Fibroblast of villous mesenchyme (primary cell): ENCODE data around the gene NRDC. TPM values are rescaled to one million over a fixed set of nuclear protein-coding genes. Genes with fewer than 3 reads are reported as not detected.
"Not testable (repeated sequence)": the region's sequence is repeated elsewhere in the genome, so short reads cannot be mapped to it uniquely, and the experiment has no call there.

Experiments
- DNase-seq: peaks from one replicate; pipeline ENCODE4 v3.0.0-alpha.2; 2010; ENCODE audit warnings: low read depth
- H3K4me3 ChIP-seq: 2 replicates; pipeline ENCODE4 v1.5.1; 2011; ENCODE audit warnings: low read depth, mild to moderate bottlenecking, low read length
- total RNA-seq: library from RNA; depleted of rRNA; stranded (reverse); fragments of >200 nt; gene quantifications from 2 replicates; pipeline ENCODE4 v1.2.3, GENCODE V29; 2012
- TF ChIP-seq, protein P1 (sequence below): IDR thresholded peaks from 2 replicates; pipeline ENCODE4 v1.5.1; 2012; ENCODE audit warnings: low read depth, mild to moderate bottlenecking, low read length; ENCODE audit not compliant: insufficient read depth

NRDC gene
- total RNA-seq, 1 donor = 112 TPM

DNA sequence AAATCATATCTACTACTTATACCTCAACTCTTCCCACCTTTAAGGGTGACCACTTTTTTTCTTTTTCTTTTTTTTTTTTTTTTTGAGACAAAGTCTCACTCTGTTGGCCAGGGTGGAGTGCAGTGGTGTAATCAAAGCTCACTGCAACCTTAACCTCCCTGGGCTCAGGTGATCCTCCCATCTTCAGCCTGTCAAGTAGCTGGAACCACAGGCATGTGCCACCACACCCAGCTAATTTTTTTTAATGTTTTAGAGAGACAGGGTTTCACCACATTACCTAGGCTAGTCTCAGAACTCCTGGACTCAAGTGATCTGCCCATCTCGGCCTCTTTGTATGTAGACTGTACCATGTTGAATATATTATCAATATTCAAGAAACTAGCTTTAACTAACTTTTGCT lies 39.4 kb downstream of the NRDC start:
- TF ChIP-seq, protein P1, sequence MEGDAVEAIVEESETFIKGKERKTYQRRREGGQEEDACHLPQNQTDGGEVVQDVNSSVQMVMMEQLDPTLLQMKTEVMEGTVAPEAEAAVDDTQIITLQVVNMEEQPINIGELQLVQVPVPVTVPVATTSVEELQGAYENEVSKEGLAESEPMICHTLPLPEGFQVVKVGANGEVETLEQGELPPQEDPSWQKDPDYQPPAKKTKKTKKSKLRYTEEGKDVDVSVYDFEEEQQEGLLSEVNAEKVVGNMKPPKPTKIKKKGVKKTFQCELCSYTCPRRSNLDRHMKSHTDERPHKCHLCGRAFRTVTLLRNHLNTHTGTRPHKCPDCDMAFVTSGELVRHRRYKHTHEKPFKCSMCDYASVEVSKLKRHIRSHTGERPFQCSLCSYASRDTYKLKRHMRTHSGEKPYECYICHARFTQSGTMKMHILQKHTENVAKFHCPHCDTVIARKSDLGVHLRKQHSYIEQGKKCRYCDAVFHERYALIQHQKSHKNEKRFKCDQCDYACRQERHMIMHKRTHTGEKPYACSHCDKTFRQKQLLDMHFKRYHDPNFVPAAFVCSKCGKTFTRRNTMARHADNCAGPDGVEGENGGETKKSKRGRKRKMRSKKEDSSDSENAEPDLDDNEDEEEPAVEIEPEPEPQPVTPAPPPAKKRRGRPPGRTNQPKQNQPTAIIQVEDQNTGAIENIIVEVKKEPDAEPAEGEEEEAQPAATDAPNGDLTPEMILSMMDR = no peak
- H3K4me3 ChIP-seq = no peak overlapping the region
- DNase-seq = no peak

DNA sequence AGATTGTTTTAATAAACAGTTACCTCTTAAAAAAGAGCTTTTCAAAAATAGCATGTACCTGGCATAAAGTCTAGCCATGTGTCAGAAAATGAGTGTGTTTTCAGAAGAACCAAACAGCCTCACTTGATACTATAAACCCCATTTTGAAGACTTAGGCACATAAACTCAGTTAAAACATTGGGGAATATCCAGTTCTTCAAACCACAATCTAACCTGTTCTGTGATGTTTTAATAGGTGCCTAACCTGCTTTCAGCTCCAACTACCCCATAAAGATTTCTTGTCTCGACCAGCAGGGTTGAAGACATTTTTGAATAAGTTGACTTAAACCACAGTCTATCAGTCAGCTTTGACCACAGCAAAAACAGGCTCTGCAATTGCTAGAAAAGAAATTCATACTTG lies 41.3 kb downstream of the NRDC start:
- TF ChIP-seq, protein P1 = no peak
- H3K4me3 ChIP-seq = no peak overlapping the region

DNA sequence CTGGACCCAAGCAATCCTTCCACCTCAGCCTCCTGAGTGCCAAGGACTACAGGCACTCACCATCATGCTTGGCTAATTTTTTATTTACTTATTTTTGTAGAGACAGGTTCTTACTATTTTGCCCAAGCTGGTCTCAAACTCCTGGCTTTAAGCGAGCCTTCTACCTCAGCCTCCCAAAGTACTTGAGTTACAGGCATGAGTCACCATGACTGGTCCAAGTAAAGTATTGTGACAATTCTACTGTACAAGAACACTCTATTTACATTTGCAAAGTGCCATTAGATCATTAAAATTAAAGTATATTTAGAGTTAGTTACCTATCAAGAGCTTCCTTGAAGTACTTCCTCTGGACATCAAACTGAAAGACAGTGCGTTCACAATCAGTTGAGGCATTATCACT lies 44.8 kb downstream of the NRDC start:
- TF ChIP-seq, protein P1 = no peak
- no peak overlapping the region for H3K4me3 ChIP-seq
- DNase-seq = no peak

More for the DNA sequence above, 41.3 kb downstream of the NRDC start:
- DNase-seq = no peak

DNA sequence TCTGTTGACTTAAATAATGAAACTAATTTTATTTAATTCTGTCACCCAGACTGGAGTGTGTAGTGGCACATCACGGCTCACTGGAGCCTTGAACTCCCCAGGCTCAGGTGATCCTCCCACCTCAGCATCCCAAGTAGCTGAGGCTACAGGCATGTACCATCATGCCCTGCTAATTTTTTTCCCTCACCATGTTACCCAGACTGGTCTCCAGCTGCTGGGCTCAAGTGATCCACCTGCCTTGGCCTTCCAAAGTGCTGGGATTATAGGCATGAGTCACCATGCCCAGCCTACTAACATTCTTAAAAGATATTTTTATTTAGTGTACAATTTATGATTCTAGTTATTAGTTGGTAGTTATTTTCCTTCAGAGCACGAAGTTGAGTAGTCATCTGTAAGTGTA lies 49.5 kb downstream of the NRDC start:
- no peak for DNase-seq
- H3K4me3 ChIP-seq = no peak overlapping the region
- TF ChIP-seq, protein P1 = no peak

GRCh38 chr1:51819810-51820209 lies 58.7 kb downstream of the NRDC start:
- DNase-seq = peak; percentile 54
- TF ChIP-seq, protein P1 = no peak
- no peak overlapping the region for H3K4me3 ChIP-seq

GRCh38 chr1:51819021-51819420 lies 59.5 kb downstream of the NRDC start:
- H3K4me3 ChIP-seq, DNase-seq: not testable (repeated sequence)

DNA sequence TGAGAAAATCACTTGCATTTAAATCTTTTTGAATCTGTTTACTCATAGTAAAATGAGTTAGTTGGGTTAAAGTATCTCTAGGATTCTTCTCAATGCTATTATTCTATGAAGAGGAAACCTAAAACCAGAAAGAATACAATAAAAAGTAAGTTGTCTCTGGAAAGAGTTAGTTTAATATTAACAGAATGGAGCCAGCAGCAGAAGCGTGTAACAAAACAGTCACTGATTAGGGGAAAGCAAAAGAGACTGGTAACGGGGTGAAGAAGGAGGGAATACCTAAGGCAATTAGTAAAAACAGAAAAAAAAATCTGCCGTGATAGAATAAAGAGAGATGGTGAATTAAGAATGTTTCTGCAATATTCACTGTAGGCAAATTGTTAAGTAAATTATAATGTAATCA lies 60.0 kb downstream of the NRDC start:
- no peak overlapping the region for H3K4me3 ChIP-seq
- no peak for DNase-seq
- TF ChIP-seq, protein P1 = no peak
